Ramos (cell line): ENCODE measurements around the gene TNFAIP3.
"Not testable (repeated sequence)": the region's sequence is repeated elsewhere in the genome, so short reads cannot be mapped to it uniquely, and the experiment has no call there.

ENCODE experiments used
- in situ Hi-C: fragments of 300-500 bp; cut with MboI; formaldehyde crosslinking; loops from one replicate; pipeline ENCODE4 v1.14.3; 2022; ENCODE audit warnings: low sequenced_read_pairs; ENCODE audit not compliant: unreplicated experiment

The TNFAIP3 gene

DNA sequence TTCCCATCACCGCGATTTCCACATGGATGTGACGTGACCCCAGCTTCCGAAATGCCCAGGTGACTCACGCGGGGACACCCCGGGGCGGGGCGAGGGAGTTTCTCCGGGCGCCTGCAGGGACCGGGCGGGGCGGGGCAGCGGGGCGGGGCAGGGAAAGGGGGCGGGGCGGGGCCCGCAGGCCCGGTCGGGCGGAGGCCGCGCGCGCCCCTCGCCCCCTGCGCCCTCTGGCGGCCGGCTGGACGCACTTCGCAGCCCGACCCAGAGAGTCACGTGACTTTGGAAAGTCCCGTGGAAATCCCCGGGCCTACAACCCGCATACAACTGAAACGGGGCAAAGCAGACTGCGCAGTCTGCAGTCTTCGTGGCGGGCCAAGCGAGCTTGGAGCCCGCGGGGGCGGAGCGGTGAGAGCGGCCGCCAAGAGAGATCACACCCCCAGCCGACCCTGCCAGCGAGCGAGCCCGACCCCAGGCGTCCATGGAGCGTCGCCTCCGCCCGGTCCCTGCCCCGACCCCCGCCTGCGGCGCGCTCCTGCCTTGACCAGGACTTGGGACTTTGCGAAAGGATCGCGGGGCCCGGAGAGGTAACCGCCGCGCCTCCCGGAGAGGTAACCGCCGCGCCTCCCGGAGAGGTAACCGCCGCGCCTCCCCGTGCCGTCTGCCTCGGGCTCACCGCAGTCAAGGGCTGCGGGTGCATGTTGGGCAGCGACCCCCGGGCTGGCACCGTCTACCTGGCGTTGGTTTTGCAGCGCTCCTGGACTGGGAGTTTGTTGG lies at the start of gene TNFAIP3:
TNFAIP3 (plus strand) TSS at position 346 of the 771 bp plus-strand sequence. CDS start 3,969 bp downstream, outside the sequence.
- in situ Hi-C loops, result loop anchor here (5.0 kb wide), 1 partner anchor 160 kb away; no protein-coding TSS in a partner anchor

DNA sequence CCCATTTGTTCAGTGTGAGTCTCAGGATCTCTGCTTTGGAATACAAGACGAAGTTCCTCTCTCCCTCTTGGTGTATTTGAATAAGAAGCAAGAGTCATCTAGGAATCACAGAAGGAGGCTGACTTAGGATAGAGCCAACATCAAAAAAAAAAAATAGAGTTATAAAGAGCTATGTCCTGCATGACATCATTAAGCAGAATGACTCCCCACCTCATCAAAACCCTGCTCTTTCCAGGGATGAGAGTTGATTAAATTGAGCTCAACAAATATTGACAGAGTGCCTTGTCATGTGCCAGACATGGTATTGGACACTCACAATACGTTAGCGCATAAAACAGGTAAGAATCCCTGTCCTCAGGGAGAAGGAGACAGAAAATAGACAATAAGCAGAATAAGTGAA lies 48.6 kb upstream of the TNFAIP3 start:
- in situ Hi-C loops, result no loop called here

DNA sequence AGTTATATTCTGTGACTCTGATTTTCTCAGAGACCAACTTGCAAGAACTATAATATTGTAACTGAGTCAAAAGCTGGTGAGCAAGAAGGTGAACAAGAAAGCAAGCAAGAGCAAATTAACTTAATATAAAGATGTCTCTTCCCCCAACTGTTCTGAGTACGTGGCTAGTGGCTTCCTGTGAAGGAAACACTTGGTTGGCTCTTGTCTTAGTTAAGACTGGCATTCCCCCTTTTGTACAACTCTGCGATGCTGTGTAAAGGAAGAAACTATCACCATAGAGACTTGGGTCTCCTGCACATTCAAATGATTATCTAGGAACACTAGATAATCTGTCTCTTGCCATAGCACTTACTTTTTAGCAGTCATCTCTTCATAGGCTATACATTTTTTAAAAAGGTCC lies 47.3 kb upstream of the TNFAIP3 start:
- in situ Hi-C loops, result no loop called here

DNA sequence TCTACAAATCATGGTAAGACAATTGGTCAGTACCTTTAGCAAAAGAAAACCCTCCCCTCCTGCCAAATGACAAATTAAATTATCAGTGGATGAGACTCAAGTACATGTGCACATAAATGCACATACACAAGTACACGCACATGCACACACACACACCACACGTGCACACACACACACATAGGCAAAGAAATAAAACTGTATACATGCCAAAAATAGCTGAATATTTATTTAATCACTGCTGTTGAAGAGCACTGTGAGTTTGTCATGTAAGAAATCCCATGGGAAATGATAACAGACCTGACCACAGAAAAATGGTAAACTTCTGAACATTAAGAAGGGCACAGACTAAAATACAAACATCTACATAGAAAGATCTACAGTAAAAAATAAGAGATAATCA lies 46.6 kb upstream of the TNFAIP3 start:
- in situ Hi-C loops, result no loop called here

DNA sequence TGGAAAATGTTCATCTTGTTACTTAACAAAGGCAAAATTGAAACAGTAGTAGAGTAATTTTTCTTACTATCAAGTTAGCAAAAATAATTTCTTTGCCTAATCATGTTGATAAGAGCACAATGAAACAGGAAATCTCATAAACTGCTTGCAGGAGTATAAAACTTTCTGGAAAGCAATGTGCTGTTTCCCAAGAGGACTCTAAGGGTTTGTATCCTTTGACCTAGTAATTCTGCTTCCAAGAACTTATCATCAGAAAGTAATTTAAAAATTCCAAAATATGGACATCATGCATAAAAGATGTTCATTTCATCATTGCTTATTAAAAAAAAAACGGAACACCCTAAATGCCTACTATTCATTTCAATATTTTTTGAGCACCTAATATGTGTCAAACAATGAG lies 46.1 kb upstream of the TNFAIP3 start:
- in situ Hi-C loops, result no loop called here

DNA sequence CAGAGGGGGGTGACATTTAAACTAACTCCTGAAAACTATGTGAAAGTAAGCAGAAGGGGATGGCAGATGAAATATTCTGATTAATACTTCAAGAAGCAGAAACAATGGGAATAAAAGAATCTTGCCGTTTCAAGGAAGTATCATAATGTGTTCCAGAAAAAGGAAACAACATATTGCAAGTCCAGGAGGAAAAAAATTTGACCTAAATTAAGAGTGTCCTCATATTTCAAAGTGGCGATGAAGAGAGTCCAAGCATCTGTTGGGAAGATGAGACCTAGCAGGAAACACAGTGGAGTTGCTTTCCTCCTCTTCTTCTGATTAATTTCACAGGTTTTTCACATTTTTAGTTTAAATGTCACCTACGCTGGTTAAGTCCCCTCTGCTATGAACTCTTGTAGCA lies 45.6 kb upstream of the TNFAIP3 start:
- in situ Hi-C loops, result no loop called here

DNA sequence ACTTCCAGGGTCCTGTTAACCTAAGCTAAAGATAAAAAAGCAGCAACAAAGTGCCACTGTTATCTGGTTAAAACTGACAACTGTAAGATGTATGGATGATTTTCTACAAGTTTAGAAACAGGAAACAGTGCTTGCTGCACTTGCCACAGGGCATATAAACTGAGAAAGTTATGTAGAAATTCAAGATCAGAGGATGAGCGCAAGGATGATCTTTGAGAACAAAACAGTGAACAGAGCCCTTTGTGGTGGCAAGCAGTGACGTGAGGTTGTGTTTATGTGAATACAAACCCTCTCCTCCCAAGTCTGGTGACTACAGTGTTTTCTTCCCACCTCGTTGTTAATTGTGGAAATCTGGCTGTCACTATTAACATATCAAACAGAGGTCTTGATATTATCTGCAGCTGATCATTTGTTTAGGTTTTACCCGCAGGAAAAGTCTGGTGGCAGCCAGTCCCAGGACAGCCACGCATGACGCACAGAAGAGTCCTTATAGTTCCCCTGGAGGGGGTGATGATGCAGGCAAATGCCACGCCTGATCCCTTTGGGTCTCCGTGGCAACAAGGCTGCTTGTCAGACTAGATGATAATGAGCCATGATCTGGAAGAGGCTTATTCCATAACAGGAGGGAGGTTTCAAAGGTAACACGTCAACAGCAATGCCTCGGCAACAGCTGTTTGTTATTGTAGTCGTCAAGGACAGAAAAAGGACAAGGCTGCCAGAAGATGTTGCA lies 43.1 kb upstream of the TNFAIP3 start:
- in situ Hi-C loops, result no loop called here

DNA sequence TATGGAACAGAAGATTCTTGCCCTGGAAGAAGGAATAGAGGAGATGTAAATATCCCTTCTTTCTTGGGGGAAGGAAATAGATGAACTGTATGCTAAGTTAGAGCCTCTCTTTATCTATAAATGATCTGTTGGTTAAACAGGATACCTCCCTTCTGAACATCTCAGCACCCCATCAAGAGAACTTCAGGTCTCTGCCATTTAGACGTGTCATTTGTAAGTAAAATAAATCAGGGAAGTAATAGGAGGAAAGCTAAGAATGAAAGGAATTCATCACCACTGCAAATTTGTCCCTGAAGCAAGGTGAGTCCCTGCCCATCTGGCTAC lies 42.5 kb upstream of the TNFAIP3 start:
- in situ Hi-C loops, result no loop called here

DNA sequence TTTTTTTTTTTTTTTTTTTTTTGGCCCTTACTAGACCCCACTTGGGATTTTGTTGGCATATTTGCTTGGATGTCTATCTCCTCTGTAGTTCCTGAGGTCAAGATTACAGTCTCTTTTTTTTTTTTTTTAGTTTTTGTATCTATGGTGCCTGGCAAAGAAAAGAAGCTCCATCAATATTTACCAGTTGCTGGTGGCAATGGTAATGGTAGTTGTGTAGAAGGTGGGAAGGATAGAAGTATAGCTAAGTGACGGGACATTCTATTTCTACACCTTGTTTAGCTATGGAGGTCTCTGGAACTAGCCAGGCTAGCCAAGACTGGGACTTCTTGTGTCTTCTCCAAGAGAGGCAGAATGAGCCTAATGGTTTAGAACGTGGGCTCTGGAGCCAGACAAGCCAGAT lies 42.2 kb upstream of the TNFAIP3 start:
- in situ Hi-C loops, result no loop called here

DNA sequence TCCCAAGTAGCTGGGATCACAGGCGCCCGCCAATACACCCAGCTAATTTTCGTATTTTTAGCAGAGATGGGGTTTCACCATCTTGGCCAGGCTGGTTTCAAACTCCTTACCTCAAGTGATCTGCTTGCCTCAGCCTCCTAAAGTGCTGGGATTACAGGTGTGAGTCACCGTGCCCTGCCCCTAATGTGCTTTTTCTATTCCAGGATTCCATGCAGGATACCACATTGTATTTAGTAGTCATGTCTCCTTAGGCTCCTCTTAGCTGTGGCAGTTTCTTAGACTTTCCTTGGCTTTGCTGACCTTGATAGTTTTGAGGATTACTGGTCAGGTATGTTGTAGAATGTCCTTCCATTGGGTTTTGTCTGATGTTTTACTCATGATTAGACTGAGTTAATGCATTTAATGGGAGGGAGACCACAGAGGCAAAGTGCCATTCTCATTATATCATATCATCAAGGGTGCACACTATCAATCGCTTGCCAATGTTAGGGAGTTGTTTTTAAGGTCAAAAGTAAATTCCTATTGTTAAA lies 39.6 kb upstream of the TNFAIP3 start:
- in situ Hi-C loops, result no loop called here

DNA sequence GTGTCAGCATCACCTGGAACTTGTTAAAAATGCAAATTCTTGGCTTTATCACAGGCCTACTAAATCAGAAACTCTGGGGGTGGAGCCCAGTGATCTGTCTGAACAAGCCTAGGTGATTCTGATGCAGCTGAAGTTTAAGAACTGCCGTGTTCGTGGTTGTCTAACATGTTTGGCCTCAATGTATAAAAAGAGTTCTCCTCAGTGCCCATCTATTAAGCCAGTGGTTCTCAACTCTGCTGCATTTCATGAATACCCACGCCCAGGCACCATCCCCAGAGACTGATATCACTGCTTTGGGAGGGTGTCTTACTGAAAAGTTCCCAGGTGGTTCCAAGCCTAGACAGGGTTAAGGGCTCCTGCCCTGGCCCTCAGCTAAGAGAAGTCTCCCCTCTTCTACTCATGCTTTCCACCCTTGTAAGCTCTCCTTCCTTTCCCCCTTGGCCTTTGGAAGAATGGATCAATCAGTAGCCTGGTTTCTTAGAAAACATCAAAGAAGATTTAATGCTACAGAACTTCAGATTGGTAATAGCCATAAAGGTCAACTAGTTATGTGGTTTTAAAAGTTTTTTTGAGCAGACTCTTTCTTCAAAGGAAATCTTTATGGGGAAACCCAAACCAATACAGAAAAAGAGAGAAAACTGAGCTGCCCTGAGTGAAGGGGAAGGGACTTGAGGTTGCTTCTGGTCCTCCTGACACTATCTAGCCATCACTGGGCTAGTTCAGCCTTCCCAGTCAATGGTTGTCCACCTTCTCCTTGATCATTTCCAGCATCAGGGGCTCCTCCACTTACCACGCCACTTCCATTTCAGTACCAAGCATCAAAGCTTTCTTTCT lies 38.9 kb upstream of the TNFAIP3 start:
- in situ Hi-C loops, result no loop called here

DNA sequence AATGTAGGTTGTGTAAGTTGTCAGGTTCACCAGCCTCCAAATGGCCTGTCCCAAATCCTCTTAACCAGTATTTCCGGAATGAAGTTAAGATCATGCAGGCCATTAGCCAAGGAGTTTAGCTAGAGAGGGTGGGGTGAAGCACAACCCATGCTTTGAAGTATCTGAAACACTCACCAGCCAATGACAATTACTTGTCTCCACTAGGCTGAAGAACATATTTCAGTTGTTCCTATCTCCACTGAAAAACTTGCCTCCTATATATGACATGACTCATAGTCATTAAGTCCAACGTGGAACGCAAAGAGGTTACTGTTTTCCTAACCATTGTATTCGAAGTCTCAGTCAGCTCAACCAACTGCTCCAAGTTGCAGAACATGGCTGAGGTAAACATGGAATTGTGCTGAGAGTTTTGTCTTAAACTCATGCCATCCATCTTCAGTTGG lies 37.4 kb upstream of the TNFAIP3 start:
- in situ Hi-C loops, result no loop called here

DNA sequence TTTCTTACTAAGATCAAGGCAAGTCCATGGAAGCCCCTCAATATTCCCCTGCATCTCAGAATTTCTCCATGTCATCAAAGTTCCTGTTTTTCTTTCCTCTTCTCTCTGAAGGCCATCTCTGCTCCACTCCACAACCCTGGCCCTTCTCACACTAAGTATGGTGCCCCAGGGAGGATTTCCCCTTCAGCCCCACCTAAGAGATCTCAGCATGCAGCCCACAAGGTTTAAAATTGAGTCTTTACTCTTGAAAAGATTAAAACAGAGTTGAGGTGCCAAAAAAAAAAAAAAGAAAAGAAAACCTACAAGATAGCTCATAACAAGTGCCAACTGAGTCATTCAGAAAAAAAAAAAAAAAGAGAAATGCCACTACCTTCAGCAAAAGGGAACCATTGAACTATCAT lies 36.5 kb upstream of the TNFAIP3 start:
- in situ Hi-C loops, result no loop called here

DNA sequence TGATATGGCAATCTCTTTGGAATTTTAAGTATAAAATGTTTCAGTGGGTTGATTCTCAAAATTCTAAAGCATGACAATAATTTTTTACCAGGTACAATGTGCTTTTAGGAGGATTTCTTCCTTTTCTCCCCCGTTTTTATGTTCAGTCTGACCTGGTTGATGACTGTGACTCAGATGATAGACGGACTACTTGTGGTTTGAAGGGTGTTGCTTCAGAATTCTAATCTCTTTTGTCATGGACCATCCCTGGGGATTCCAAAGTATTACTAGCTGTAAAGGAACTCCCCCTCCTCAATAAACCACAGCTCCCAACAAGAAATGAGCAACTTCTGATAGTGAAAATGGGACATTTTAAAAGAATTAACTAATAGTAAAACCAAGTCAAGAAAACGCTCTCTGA lies 34.9 kb upstream of the TNFAIP3 start:
- in situ Hi-C loops, result no loop called here

DNA sequence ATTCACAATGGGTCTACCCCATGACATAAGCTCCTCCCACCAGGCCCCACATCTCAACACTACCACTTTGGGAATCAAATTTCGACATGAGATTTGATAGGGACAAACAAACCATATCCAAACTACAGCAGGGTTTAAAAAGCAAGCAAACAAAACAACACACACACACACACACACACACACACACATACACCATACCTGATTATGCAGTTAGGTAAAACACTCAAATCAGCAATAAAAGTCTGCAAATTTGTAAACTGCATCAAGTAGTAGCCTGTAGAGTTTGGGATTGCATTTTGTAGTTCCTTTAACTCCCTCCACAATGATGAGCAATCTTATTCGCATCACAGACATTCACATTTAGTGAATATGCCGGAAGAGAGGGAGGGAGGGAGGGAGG lies 32.6 kb upstream of the TNFAIP3 start:
- in situ Hi-C loops, result no loop called here

DNA sequence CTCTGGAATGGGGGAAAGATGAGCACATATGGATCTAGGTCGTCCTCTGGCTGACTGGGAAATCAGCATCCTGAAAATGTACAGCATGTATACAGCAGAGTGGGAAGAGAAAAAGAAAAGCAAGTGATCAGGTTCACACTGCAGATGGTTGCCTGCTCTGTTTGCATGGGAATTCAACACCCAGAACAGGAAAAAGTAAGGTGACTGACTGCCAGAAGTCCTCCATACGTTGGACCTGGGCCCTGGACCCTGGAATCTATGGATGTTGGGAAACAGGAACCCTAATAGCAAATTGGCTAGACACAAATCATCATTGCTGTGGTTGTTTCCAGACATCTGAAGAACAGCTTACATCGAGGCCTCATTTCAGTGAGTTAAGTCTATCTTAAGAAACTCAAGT lies 30.3 kb upstream of the TNFAIP3 start:
- in situ Hi-C loops, result no loop called here

DNA sequence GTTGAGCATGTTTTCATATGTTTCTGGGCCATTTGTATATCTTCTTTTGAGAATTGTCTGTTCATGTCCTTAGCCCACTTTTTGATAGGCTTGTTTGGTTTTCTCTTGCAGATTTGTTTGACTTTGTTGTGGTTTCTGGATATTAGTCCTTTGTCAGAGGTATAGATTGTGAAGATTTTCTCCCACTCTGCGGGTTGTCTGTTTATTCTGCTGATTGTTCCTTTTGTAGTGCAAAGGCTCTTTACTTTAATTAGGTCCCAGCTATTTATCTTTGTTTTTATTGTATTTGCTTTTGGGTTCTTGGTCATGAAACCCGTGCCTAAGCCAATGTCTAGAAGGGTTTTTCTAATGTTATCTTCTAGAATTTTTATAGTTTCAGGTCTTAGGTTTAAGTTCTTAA lies 29.0 kb upstream of the TNFAIP3 start:
- in situ Hi-C loops, result not testable (repeated sequence)

DNA sequence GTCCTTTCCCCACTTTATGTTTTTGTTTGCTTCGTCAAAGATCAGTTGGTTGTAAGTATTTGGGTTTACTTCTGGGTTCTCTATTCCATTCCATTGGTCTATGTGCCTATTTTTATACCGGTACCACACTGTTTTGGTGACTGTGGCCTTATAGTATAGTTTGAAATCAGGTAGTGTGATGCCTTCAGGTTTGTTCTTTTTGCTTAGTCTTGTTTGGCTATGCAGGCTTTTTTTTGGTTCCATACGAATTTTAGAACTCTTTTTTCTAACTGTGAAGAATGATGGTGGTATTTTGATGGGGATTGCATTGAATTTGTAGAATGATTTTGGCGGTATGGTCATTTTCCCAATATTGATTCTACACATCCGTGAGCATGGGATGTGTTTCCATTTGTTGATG lies 28.5 kb upstream of the TNFAIP3 start:
- in situ Hi-C loops, result not testable (repeated sequence)

DNA sequence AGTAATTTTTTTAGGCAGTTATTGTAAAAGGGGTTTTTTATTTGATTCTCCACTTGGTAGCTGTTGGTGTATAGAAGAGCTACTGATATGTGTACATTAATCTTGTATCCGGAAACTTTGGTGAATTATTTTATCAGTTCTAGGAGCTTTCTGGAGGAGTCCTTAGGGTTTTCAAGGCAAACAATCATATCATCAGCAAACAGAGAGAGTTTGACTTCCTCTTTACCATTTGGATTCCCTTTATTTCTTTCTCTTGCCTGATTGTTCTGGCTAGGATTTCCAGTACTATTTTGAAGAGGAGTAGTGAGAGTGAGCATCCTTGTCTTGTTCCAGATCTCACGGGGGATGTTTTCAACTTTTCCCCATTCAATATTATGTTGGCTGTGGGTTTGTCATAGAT lies 28.0 kb upstream of the TNFAIP3 start:
- in situ Hi-C loops, result no loop called here

DNA sequence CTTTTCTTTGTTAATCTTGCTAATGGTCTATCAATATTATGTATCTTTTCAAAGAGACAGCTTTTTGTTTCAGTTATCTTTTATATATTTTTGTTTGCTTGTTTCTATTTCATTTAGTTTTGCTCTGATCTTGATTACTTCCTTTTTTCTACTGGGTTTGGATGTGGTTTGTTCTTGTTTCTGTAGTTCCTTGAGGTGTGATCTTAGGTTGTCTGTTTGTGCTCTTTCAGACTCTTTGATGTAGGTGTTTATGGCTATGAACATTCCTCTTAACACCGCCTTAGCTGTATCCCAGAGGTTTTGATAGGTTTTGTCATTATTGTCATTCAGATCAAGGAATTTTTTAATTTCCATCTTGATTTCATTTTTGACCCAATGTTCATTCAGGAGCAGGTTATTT lies 26.8 kb upstream of the TNFAIP3 start:
- in situ Hi-C loops, result no loop called here

DNA sequence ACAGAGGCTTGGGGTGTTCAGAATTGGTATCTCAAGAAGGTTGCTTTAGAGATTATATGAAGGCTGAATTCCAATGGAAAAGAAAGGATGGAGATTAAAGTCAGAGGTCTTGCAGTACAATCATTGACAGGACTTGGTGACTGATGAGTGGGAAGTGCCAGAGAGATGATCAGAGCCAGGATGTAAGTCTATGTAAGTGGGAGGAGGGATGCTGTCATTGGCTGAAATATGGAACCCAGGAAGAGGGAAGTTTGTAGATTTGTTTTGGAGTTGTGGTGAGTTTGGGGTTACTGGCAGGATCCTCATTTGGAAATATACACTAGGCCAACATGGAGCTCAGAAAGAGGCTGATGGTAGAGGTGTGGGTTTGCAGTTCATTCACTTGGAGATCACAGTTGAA lies 23.8 kb upstream of the TNFAIP3 start:
- in situ Hi-C loops, result no loop called here
